Neural progenitor cell (in vitro differentiated cells): Measurements from ENCODE around the gene ZNF746.

ENCODE experiments used
- EZH2 ChIP-seq: fragments of 200-600 bp; sonication (generic); IDR thresholded peaks from 2 replicates; pipeline ENCODE4 v1.6.1; 2017; ENCODE audit warnings: antibody characterized with exemption, mild to moderate bottlenecking, moderate library complexity
- EZH2phosphoT487 ChIP-seq: fragments of 200-600 bp; sonication (generic); IDR thresholded peaks from 2 replicates; pipeline ENCODE4 v1.6.1; 2017; ENCODE audit warnings: antibody characterized with exemption
- TF ChIP-seq, protein P1 (sequence below): fragments of 200-600 bp; sonication (generic); IDR thresholded peaks from 2 replicates; pipeline ENCODE4 v1.5.1; 2017; ENCODE audit warnings: antibody characterized with exemption, mild to moderate bottlenecking

DNA sequence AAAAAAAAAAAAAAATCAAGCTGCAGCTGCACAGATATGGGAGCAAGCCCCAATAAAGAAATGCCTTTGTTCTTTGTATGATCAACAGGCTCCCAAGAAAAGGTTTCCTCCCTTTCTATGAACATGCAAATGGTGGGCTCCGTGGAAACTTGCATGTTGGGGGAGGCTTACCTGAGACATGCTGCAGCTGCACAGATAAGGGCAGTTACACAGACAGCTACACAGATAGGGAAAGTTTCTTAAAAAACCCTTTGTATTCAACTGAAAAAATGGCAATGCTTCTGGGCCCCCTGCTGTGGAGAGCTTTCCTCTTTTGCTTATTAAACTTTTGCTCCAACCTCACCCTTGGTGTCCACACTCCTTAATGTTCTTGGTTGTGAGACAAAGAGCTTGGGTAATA, 29.8 kb upstream of the ZNF746 start:
- TF ChIP-seq, protein P1, sequence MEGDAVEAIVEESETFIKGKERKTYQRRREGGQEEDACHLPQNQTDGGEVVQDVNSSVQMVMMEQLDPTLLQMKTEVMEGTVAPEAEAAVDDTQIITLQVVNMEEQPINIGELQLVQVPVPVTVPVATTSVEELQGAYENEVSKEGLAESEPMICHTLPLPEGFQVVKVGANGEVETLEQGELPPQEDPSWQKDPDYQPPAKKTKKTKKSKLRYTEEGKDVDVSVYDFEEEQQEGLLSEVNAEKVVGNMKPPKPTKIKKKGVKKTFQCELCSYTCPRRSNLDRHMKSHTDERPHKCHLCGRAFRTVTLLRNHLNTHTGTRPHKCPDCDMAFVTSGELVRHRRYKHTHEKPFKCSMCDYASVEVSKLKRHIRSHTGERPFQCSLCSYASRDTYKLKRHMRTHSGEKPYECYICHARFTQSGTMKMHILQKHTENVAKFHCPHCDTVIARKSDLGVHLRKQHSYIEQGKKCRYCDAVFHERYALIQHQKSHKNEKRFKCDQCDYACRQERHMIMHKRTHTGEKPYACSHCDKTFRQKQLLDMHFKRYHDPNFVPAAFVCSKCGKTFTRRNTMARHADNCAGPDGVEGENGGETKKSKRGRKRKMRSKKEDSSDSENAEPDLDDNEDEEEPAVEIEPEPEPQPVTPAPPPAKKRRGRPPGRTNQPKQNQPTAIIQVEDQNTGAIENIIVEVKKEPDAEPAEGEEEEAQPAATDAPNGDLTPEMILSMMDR, result no peak
- TF ChIP-seq EZH2phosphoT487 (no peak), EZH2 (no peak)
